Immature natural killer cell (primary cell): ENCODE measurements around the gene COL28A1. TPM values are rescaled to one million over a fixed set of nuclear protein-coding genes. Genes with fewer than 3 reads are reported as not detected.

Source experiments
- DNase-seq, 3 donors: peaks; one replicate each; pipeline ENCODE4 v3.0.0; 2022; ENCODE audit warnings: mixed read lengths in 1 of 3
- H3K27ac Mint-ChIP-seq, 6 donors: one replicate each; pipeline ENCODE4 v1.8.0; 2020; ENCODE audit warnings: mixed read lengths in 6 of 6, mild to moderate bottlenecking in 5 of 6, inconsistent platforms in 4 of 6, moderate library complexity in 3 of 6
- H3K27me3 Mint-ChIP-seq, 3 donors: one replicate each; pipeline ENCODE4 v1.8.0; 2020 to 2021; ENCODE audit warnings: low read depth in 3 of 3, mild to moderate bottlenecking in 3 of 3, mixed read lengths in 3 of 3, moderate library complexity in 3 of 3, inconsistent platforms in 1 of 3
- H3K36me3 Mint-ChIP-seq, 3 donors: one replicate each; pipeline ENCODE4 v1.8.0; 2020; ENCODE audit warnings: mixed read lengths in 3 of 3, inconsistent platforms in 2 of 3, mild to moderate bottlenecking in 2 of 3
- H3K4me1 Mint-ChIP-seq, 2 donors: one replicate each; pipeline ENCODE4 v1.8.0; 2020; ENCODE audit warnings: inconsistent platforms in 2 of 2, mild to moderate bottlenecking in 2 of 2, mixed read lengths in 2 of 2, moderate library complexity in 1 of 2
- H3K4me3 Mint-ChIP-seq, 5 donors: one replicate each; pipeline ENCODE4 v1.8.0; 2020; ENCODE audit warnings: mild to moderate bottlenecking in 5 of 5, mixed read lengths in 5 of 5, inconsistent platforms in 3 of 5, moderate library complexity in 3 of 5
- H3K9me3 Mint-ChIP-seq, 6 donors: one replicate each; pipeline ENCODE4 v1.8.0; 2020; ENCODE audit warnings: mild to moderate bottlenecking in 6 of 6, mixed read lengths in 6 of 6, inconsistent platforms in 4 of 6, moderate library complexity in 3 of 6
- polyA plus RNA-seq, 3 donors: library from polyadenylated mRNA; unstranded; fragments of 300-500 nt; fragmentation: Illumina TruSeq; gene quantifications; one replicate each; pipeline ENCODE4 v1.2.3, GENCODE V29; 2021

The COL28A1 gene
- polyA plus RNA-seq, 3 donors from 2014 or later: not detected

GRCh38 chr7:7454000-7454399 is 81.7 kb downstream of the COL28A1 start:
- Mint-ChIP-seq H3K9me3 (peaks cover 2 to 21% (median 12%) of the 10 kb centered on the region in 6 donors), H3K27ac (no peak overlapping the region), H3K27me3 (peaks cover 0 to 2% (median 2%) of the 10 kb centered on the region in 3 donors), H3K36me3 (peaks cover 4 to 8% (median 6%) of the 10 kb centered on the region in 3 donors), H3K4me3 (no peak overlapping the region), H3K4me1 (no peaks in the 10 kb centered on the region)
- DNase-seq: no peak

- Mint-ChIP-seq H3K27ac (no peak overlapping the region), H3K4me1 (no peaks in the 10 kb centered on the region), H3K4me3 (no peak overlapping the region), H3K9me3 (peaks cover 7 to 33% (median 22%) of the 10 kb centered on the region in 6 donors), H3K36me3 (peaks cover 10 to 14% (median 12%) of the 10 kb centered on the region in 3 donors), H3K27me3 (peaks cover 2% of the 10 kb centered on the region in 3 donors)
- no peak for DNase-seq
Measured at GRCh38 chr7:7452652-7453051, 83.0 kb downstream of the COL28A1 start.

GRCh38 chr7:7452119-7452518 is 83.6 kb downstream of the COL28A1 start:
- Mint-ChIP-seq H3K36me3 (peaks cover 10 to 16% (median 12%) of the 10 kb centered on the region in 3 donors), H3K9me3 (peaks cover 10 to 38% (median 25%) of the 10 kb centered on the region in 6 donors), H3K27ac (no peak overlapping the region), H3K4me3 (no peak overlapping the region), H3K4me1 (no peaks in the 10 kb centered on the region), H3K27me3 (peaks cover 2% of the 10 kb centered on the region in 3 donors)
- no peak for DNase-seq

- no peaks in the 10 kb centered on the region for H3K4me1 Mint-ChIP-seq
- H3K4me3 Mint-ChIP-seq: no peak overlapping the region
- H3K36me3 Mint-ChIP-seq: peaks cover 4 to 16% (median 15%) of the 10 kb centered on the region in 3 donors
- H3K9me3 Mint-ChIP-seq: peaks cover 19 to 48% (median 32%) of the 10 kb centered on the region in 6 donors
- no peak overlapping the region for H3K27ac Mint-ChIP-seq
- H3K27me3 Mint-ChIP-seq: peaks cover 2 to 5% (median 2%) of the 10 kb centered on the region in 3 donors
- no peak for DNase-seq
Measured at GRCh38 chr7:7449055-7449454, 86.6 kb downstream of the COL28A1 start.

- H3K4me3 Mint-ChIP-seq: no peak overlapping the region
- H3K4me1 Mint-ChIP-seq: no peaks in the 10 kb centered on the region
- peaks cover 4 to 16% (median 15%) of the 10 kb centered on the region in 3 donors for H3K36me3 Mint-ChIP-seq
- H3K27me3 Mint-ChIP-seq: peaks cover 2 to 5% (median 2%) of the 10 kb centered on the region in 3 donors
- peaks cover 19 to 48% (median 32%) of the 10 kb centered on the region in 6 donors for H3K9me3 Mint-ChIP-seq
- no peak for DNase-seq
- no peak overlapping the region for H3K27ac Mint-ChIP-seq
Measured at GRCh38 chr7:7446616-7447015, 89.1 kb downstream of the COL28A1 start.

- no peak for DNase-seq
- Mint-ChIP-seq H3K27ac (no peak overlapping the region), H3K9me3 (peaks cover 7 to 26% (median 20%) of the 10 kb centered on the region in 6 donors), H3K36me3 (peaks cover 4 to 11% (median 9%) of the 10 kb centered on the region in 3 donors), H3K4me1 (no peaks in the 10 kb centered on the region), H3K4me3 (no peak overlapping the region), H3K27me3 (peaks cover 0 to 5% (median 2%) of the 10 kb centered on the region in 3 donors)
Measured at GRCh38 chr7:7443806-7444350, 91.8 kb downstream of the COL28A1 start.

- Mint-ChIP-seq H3K27ac (no peak overlapping the region), H3K36me3 (no peaks in the 10 kb centered on the region)
Measured at GRCh38 chr7:7439564-7439963, 96.1 kb downstream of the COL28A1 start.

GRCh38 chr7:7438851-7439250 is 96.8 kb downstream of the COL28A1 start:
- no peaks in the 10 kb centered on the region for H3K36me3 Mint-ChIP-seq
- no peak overlapping the region for H3K27ac Mint-ChIP-seq
- H3K27me3 Mint-ChIP-seq: no peaks in the 10 kb centered on the region
- DNase-seq: no peak
- H3K4me3 Mint-ChIP-seq: no peak overlapping the region
- no peaks in the 10 kb centered on the region for H3K4me1 Mint-ChIP-seq
- no peaks in the 10 kb centered on the region for H3K9me3 Mint-ChIP-seq

More at GRCh38 chr7:7439564-7439963, 96.1 kb downstream of the COL28A1 start:
- H3K9me3 Mint-ChIP-seq: no peaks in the 10 kb centered on the region
- no peaks in the 10 kb centered on the region for H3K4me1 Mint-ChIP-seq
- H3K27me3 Mint-ChIP-seq: no peaks in the 10 kb centered on the region
- no peak for DNase-seq
- H3K4me3 Mint-ChIP-seq: no peak overlapping the region

GRCh38 chr7:7435978-7436377 is 99.7 kb downstream of the COL28A1 start:
- Mint-ChIP-seq H3K9me3 (no peaks in the 10 kb centered on the region), H3K4me3 (no peak overlapping the region), H3K4me1 (no peaks in the 10 kb centered on the region), H3K27ac (no peak overlapping the region), H3K27me3 (peaks cover 0 to 2% (median 2%) of the 10 kb centered on the region in 3 donors), H3K36me3 (no peaks in the 10 kb centered on the region)
- no peak for DNase-seq

- H3K4me1 Mint-ChIP-seq: no peaks in the 10 kb centered on the region
- no peaks in the 10 kb centered on the region for H3K9me3 Mint-ChIP-seq
- H3K27ac Mint-ChIP-seq: no peak overlapping the region
- peaks cover 2 to 3% (median 2%) of the 10 kb centered on the region in 3 donors for H3K27me3 Mint-ChIP-seq
- DNase-seq: no peak
- H3K36me3 Mint-ChIP-seq: no peaks in the 10 kb centered on the region
- no peak overlapping the region for H3K4me3 Mint-ChIP-seq
Measured at GRCh38 chr7:7434329-7434728, 101.3 kb downstream of the COL28A1 start.

GRCh38 chr7:7433811-7434210 is 101.9 kb downstream of the COL28A1 start:
- H3K27ac Mint-ChIP-seq: no peak overlapping the region
- no peak overlapping the region for H3K4me3 Mint-ChIP-seq
- peaks cover 2 to 3% (median 2%) of the 10 kb centered on the region in 3 donors for H3K27me3 Mint-ChIP-seq
- H3K4me1 Mint-ChIP-seq: no peaks in the 10 kb centered on the region
- no peaks in the 10 kb centered on the region for H3K36me3 Mint-ChIP-seq
- H3K9me3 Mint-ChIP-seq: no peaks in the 10 kb centered on the region
- DNase-seq: no peak

GRCh38 chr7:7432979-7433378 is 102.7 kb downstream of the COL28A1 start:
- H3K4me1 Mint-ChIP-seq: no peaks in the 10 kb centered on the region
- no peak overlapping the region for H3K4me3 Mint-ChIP-seq
- no peak for DNase-seq
- H3K9me3 Mint-ChIP-seq: no peaks in the 10 kb centered on the region
- no peaks in the 10 kb centered on the region for H3K36me3 Mint-ChIP-seq
- peaks cover 2 to 3% (median 2%) of the 10 kb centered on the region in 3 donors for H3K27me3 Mint-ChIP-seq
- H3K27ac Mint-ChIP-seq: no peak overlapping the region

- no peaks in the 10 kb centered on the region for H3K9me3 Mint-ChIP-seq
- no peak for DNase-seq
- H3K27ac Mint-ChIP-seq: no peak overlapping the region
- H3K4me3 Mint-ChIP-seq: no peak overlapping the region
- H3K36me3 Mint-ChIP-seq: no peaks in the 10 kb centered on the region
- peaks cover 10 to 15% of the 10 kb centered on the region in 2 donors for H3K4me1 Mint-ChIP-seq
- peaks cover 2 to 5% (median 2%) of the 10 kb centered on the region in 3 donors for H3K27me3 Mint-ChIP-seq
Measured at GRCh38 chr7:7428806-7429205, 106.9 kb downstream of the COL28A1 start.

- DNase-seq: no peak
- H3K4me3 Mint-ChIP-seq: no peak overlapping the region
- H3K27ac Mint-ChIP-seq: no peak overlapping the region
- peaks cover 10 to 15% of the 10 kb centered on the region in 2 donors for H3K4me1 Mint-ChIP-seq
- no peaks in the 10 kb centered on the region for H3K9me3 Mint-ChIP-seq
- no peaks in the 10 kb centered on the region for H3K36me3 Mint-ChIP-seq
- H3K27me3 Mint-ChIP-seq: peaks cover 2 to 5% (median 2%) of the 10 kb centered on the region in 3 donors
Measured at GRCh38 chr7:7427363-7427762, 108.3 kb downstream of the COL28A1 start.

GRCh38 chr7:7426676-7427075 is 109.0 kb downstream of the COL28A1 start:
- no peak overlapping the region for H3K4me3 Mint-ChIP-seq
- H3K9me3 Mint-ChIP-seq: no peaks in the 10 kb centered on the region
- H3K27me3 Mint-ChIP-seq: peaks cover under 1 to 5% (median 2%) of the 10 kb centered on the region in 3 donors
- no peaks in the 10 kb centered on the region for H3K36me3 Mint-ChIP-seq
- no peak overlapping the region for H3K27ac Mint-ChIP-seq
- DNase-seq: no peak
- H3K4me1 Mint-ChIP-seq: peaks cover 10 to 15% of the 10 kb centered on the region in 2 donors
